ENCODE measurements around the gene DDX3Y.

The DDX3Y gene

GRCh38 chrY:12904618-12905516, at the start of gene DDX3Y:
Gene DDX3Y (plus strand): TSS chrY:12904868. CDS start chrY:12904937, 69 bp downstream.
- no peaks in the 10 kb centered on the region for H3K27me3 Mint-ChIP-seq
- H3K9me3 Mint-ChIP-seq = no peaks in the 10 kb centered on the region
- peak within 1 kb of the TSS; percentile 95 for H3K4me3 Mint-ChIP-seq
- H3K4me1 Mint-ChIP-seq = peaks cover 34% of the 10 kb centered on the region
- peak; percentile 77 for DNase-seq
- peak; percentile 95 for ATAC-seq
- H3K36me3 Mint-ChIP-seq (ENCODE audit: low read depth) = peaks cover 39% of the 10 kb centered on the region
- H3K27ac Mint-ChIP-seq = peak within 1 kb of the TSS; percentile 99

- DNase-seq (no peak), ATAC-seq (no peak)
- peaks cover 2% of the 10 kb centered on the region for H3K4me1 Mint-ChIP-seq
- H3K27ac Mint-ChIP-seq = no peak overlapping the region
- peaks cover 20% of the 10 kb centered on the region for H3K36me3 Mint-ChIP-seq (ENCODE audit: low read depth)
- H3K4me3 Mint-ChIP-seq = no peak overlapping the region
- no peaks in the 10 kb centered on the region for H3K9me3 Mint-ChIP-seq
- H3K27me3 Mint-ChIP-seq = no peaks in the 10 kb centered on the region
Measured at GRCh38 chrY:12855791-12856275, 48.8 kb upstream of the DDX3Y start.

GRCh38 chrY:12867960-12868359, 36.7 kb upstream of the DDX3Y start:
- no peaks in the 10 kb centered on the region for H3K4me1 Mint-ChIP-seq
- H3K27ac Mint-ChIP-seq = no peak overlapping the region
- H3K36me3 Mint-ChIP-seq (ENCODE audit: low read depth) = no peaks in the 10 kb centered on the region
- no peaks in the 10 kb centered on the region for H3K27me3 Mint-ChIP-seq
- ATAC-seq (no peak), DNase-seq (no peak)
- no peak overlapping the region for H3K4me3 Mint-ChIP-seq
- H3K9me3 Mint-ChIP-seq = no peaks in the 10 kb centered on the region

DNA sequence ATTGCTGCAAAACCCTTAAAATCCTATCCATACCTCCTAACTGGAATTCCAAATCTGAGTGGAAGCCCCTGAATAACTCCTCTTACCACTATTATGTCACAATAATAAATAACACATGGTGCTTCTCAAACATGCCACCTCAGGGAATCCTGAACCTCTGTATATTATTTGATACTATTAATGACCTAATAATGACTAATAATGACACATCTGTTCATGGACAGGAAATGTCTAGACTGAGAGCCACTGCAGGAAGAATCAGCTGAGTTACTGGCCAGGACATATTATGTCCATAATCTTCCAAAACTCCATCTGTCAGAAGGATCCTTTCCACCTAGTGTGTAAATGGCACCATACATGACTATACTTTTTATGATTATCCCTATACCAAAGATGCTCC, 7.7 kb upstream of the DDX3Y start:
- Mint-ChIP-seq H3K27me3 (no peaks in the 10 kb centered on the region), H3K27ac (no peak overlapping the region), H3K4me3 (no peak overlapping the region), H3K9me3 (no peaks in the 10 kb centered on the region), H3K36me3 (ENCODE audit: low read depth) (no peaks in the 10 kb centered on the region), H3K4me1 (no peaks in the 10 kb centered on the region)
- ATAC-seq (no peak), DNase-seq (no peak)

DNA sequence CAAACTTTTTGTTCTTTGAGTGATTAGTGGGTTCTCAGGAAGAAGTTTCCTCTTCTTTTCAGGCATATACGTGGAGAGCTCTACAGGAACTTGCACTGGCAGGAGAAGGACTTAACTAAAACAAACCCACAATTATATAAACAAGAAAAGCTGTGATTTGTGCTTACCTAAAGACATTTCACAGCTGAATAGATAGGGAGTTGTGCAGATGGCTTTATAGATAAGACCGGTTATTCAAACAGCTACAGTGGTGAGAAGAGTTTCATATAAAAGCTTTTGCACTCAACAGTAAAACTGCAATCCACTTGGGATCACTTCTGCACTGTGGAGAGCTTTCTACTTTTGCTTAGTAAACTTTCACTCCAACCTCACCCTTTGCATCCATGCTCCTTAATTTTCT, 6.1 kb upstream of the DDX3Y start:
- no peak overlapping the region for H3K4me3 Mint-ChIP-seq
- DNase-seq (no peak), ATAC-seq (no peak)
- H3K4me1 Mint-ChIP-seq = no peaks in the 10 kb centered on the region
- H3K36me3 Mint-ChIP-seq (ENCODE audit: low read depth) = no peaks in the 10 kb centered on the region
- no peaks in the 10 kb centered on the region for H3K9me3 Mint-ChIP-seq
- H3K27ac Mint-ChIP-seq = no peak overlapping the region
- H3K27me3 Mint-ChIP-seq = no peaks in the 10 kb centered on the region

DNA sequence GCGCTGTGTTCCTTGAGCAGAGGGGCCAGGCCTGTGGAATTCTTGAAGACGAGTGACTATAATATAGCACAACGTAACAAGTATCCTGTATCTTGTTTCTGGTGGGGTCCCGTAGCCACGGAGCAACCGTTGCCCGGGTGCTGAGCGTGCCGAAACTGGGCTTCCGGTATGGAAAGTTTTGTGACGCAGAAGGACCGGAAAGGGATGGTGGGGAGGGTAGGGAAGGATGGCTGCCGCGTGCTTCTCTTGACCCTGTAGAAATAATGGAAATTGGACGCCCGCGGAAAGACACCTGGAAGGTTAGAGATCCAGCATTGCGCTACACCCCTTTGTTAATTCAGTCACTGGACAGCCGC, 827 bp downstream of the DDX3Y start:
- Mint-ChIP-seq H3K27ac (peak overlapping the region; percentile 99), H3K9me3 (no peaks in the 10 kb centered on the region)

DNA sequence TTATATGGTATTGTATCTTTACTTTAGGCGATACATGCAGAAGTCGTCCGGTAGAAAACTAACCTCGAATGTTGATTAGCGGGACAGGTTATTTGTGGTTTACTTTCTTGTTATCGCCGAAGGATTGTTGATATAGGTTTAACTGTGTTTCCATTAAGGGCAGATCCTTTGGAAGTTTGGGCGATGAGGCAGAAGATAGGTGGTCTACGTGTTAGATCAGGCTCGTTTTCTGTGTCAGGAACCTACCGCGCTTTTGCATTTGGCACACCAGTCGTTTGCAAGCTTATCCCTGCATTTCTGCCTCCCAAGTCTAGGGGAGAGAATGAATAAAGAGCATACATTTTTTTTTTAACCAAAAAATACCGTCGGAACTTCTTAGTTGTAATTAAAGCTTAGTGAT, 1.2 kb downstream of the DDX3Y start:
- no peaks in the 10 kb centered on the region for H3K9me3 Mint-ChIP-seq
- peak overlapping the region; percentile 99 for H3K27ac Mint-ChIP-seq
- peaks cover 48% of the 10 kb centered on the region for H3K36me3 Mint-ChIP-seq (ENCODE audit: low read depth)
- peaks cover 40% of the 10 kb centered on the region for H3K4me1 Mint-ChIP-seq
- DNase-seq (peak; percentile 8), ATAC-seq (no peak)
- H3K27me3 Mint-ChIP-seq = no peaks in the 10 kb centered on the region
- peak overlapping the region; percentile 95 for H3K4me3 Mint-ChIP-seq

More for the DNA sequence above, 827 bp downstream of the DDX3Y start:
- DNase-seq (peak; percentile 72), ATAC-seq (peak; percentile 65)
- Mint-ChIP-seq H3K36me3 (ENCODE audit: low read depth) (peaks cover 46% of the 10 kb centered on the region), H3K4me1 (peaks cover 40% of the 10 kb centered on the region), H3K27me3 (no peaks in the 10 kb centered on the region), H3K4me3 (peak overlapping the region; percentile 95)

DNA sequence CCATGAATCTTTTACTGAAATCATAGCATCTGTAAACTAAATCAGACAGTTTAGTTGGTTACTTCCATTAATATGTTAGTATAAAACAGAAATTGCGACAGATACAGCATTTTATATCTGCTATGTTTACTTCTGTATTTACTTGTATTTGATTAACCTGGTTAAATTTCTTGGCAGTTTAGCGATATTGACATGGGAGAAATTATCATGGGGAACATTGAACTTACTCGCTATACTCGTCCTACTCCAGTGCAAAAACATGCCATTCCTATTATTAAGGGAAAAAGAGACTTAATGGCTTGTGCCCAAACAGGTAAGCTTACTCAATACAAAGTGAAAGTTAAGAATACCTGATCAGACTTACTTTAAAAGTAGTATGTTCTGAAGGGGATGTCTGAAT, 8.9 kb downstream of the DDX3Y start:
- no peaks in the 10 kb centered on the region for H3K27me3 Mint-ChIP-seq

GRCh38 chrY:12928043-12928442, 23.4 kb downstream of the DDX3Y start:
- ATAC-seq = no peak
- Mint-ChIP-seq H3K4me3 (no peak overlapping the region), H3K36me3 (ENCODE audit: low read depth) (no peaks in the 10 kb centered on the region), H3K27ac (no peak overlapping the region), H3K27me3 (no peaks in the 10 kb centered on the region), H3K9me3 (no peaks in the 10 kb centered on the region), H3K4me1 (no peaks in the 10 kb centered on the region)
- DNase-seq = no peak

More for the DNA sequence above, 8.9 kb downstream of the DDX3Y start:
- no peaks in the 10 kb centered on the region for H3K9me3 Mint-ChIP-seq
- H3K27ac Mint-ChIP-seq = no peak overlapping the region
- no peak overlapping the region for H3K4me3 Mint-ChIP-seq
- H3K4me1 Mint-ChIP-seq = peaks cover 24% of the 10 kb centered on the region
- DNase-seq = no peak
- ATAC-seq = no peak
- peaks cover 65% of the 10 kb centered on the region for H3K36me3 Mint-ChIP-seq (ENCODE audit: low read depth)

GRCh38 chrY:12941725-12942687, 37.3 kb downstream of the DDX3Y start:
- Mint-ChIP-seq H3K4me1 (no peaks in the 10 kb centered on the region), H3K4me3 (no peak overlapping the region), H3K27me3 (no peaks in the 10 kb centered on the region), H3K27ac (no peak overlapping the region), H3K36me3 (ENCODE audit: low read depth) (no peaks in the 10 kb centered on the region), H3K9me3 (no peaks in the 10 kb centered on the region)
- DNase-seq = no peak
- no peak for ATAC-seq
